ENCODE data around the gene NOP16. TPM values are rescaled to one million over a fixed set of nuclear protein-coding genes. Genes with fewer than 3 reads are reported as not detected.

Gene NOP16
- total and polyA plus RNA-seq, 2 of the 13 experiments (the other 11 are each of a cell fraction or from before 2014, with no cell fraction given) = 43.3 to 48.4 TPM

- TF ChIP-seq TCF12 (IDR thresholded peaks at IDR 0.05) = no peak
- TF ChIP-seq TCF12 (CRISPR knock-in tag; IDR thresholded peaks at IDR 0.05) = 0 out of 2 replicates have a peak, but pooled peaks have one; percentile 10
- peak; percentile 72 for TF ChIP-seq ZBTB7A (CRISPR knock-in tag; IDR thresholded peaks at IDR 0.05)
- no peak for TF ChIP-seq DNMT1 (CRISPR knock-in tag; IDR thresholded peaks at IDR 0.05)
- TF ChIP-seq, protein P1, sequence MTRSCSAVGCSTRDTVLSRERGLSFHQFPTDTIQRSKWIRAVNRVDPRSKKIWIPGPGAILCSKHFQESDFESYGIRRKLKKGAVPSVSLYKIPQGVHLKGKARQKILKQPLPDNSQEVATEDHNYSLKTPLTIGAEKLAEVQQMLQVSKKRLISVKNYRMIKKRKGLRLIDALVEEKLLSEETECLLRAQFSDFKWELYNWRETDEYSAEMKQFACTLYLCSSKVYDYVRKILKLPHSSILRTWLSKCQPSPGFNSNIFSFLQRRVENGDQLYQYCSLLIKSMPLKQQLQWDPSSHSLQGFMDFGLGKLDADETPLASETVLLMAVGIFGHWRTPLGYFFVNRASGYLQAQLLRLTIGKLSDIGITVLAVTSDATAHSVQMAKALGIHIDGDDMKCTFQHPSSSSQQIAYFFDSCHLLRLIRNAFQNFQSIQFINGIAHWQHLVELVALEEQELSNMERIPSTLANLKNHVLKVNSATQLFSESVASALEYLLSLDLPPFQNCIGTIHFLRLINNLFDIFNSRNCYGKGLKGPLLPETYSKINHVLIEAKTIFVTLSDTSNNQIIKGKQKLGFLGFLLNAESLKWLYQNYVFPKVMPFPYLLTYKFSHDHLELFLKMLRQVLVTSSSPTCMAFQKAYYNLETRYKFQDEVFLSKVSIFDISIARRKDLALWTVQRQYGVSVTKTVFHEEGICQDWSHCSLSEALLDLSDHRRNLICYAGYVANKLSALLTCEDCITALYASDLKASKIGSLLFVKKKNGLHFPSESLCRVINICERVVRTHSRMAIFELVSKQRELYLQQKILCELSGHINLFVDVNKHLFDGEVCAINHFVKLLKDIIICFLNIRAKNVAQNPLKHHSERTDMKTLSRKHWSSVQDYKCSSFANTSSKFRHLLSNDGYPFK (CRISPR knock-in tag; IDR thresholded peaks at IDR 0.05; ENCODE audit: borderline replicate concordance) = peak; percentile 92; the same call in 1 of the 2 replicates
- peak; percentile 70 for TF ChIP-seq ELF1 (CRISPR knock-in tag; IDR thresholded peaks at IDR 0.05)
- TF ChIP-seq ELF3 (CRISPR knock-in tag; IDR thresholded peaks at IDR 0.05) = peak; percentile 62
- TF ChIP-seq ZNF770 (CRISPR knock-in tag; IDR thresholded peaks at IDR 0.05) = peak; percentile 36; the same call in 1 of the 2 replicates
- TF ChIP-seq YEATS2 (CRISPR knock-in tag; IDR thresholded peaks at IDR 0.05; ENCODE audit: borderline replicate concordance) = peak; percentile 93
- TF ChIP-seq, protein P2, sequence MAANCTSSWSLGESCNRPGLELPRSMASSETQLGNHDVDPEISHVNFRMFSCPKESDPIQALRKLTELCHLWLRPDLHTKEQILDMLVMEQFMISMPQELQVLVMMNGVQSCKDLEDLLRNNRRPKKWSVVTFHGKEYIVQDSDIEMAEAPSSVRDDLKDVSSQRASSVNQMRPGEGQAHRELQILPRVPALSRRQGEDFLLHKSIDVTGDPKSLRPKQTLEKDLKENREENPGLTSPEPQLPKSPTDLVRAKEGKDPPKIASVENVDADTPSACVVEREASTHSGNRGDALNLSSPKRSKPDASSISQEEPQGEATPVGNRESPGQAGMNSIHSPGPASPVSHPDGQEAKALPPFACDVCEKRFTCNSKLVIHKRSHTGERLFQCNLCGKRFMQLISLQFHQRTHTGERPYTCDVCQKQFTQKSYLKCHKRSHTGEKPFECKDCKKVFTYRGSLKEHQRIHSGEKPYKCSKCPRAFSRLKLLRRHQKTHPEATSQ (CRISPR knock-in tag; IDR thresholded peaks at IDR 0.05; ENCODE audit: borderline replicate concordance) = peak; percentile 65
- no peak for TF ChIP-seq ZNF367 (CRISPR knock-in tag; IDR thresholded peaks at IDR 0.05; ENCODE audit: borderline replicate concordance)
- peak; percentile 41 for TF ChIP-seq SKI (IDR thresholded peaks at IDR 0.05; ENCODE audit: partially characterized antibody)
- TF ChIP-seq FOSL1 (CRISPR knock-in tag; IDR thresholded peaks at IDR 0.05; ENCODE audit: borderline replicate concordance) = no peak
- TF ChIP-seq ZBTB43 (CRISPR knock-in tag; conservative IDR thresholded peaks at IDR 0.05) = 0 out of 2 replicates have a peak, but pooled peaks have one; percentile 42
- TF ChIP-seq CHCHD3 (CRISPR knock-in tag; IDR thresholded peaks at IDR 0.05) = peak; percentile 78; the same call in 1 of the 2 replicates
- 0 out of 2 replicates have a peak, but pooled peaks have one; percentile 54 for TF ChIP-seq ZNF839 (CRISPR knock-in tag; IDR thresholded peaks at IDR 0.05; ENCODE audit: borderline replicate concordance)
- TF ChIP-seq RXRB (CRISPR knock-in tag; IDR thresholded peaks at IDR 0.05; ENCODE audit: borderline replicate concordance) = peak; percentile 76
- peak; percentile 60; the same call in 1 of the 2 replicates for TF ChIP-seq ESRRA (CRISPR knock-in tag; IDR thresholded peaks at IDR 0.05; ENCODE audit: low read depth)
- 0 out of 2 replicates have a peak, but pooled peaks have one; percentile 71 for TF ChIP-seq ZNF546 (CRISPR knock-in tag; conservative IDR thresholded peaks at IDR 0.05)
- peak; percentile 66 for TF ChIP-seq ZNF883 (CRISPR knock-in tag; IDR thresholded peaks at IDR 0.05; ENCODE audit: not compliant biosample characterization)
- peak; percentile 91; the same call in 1 of the 2 replicates for TF ChIP-seq ZNF446 (CRISPR knock-in tag; IDR thresholded peaks at IDR 0.05)
- 0 out of 2 replicates have a peak, but pooled peaks have one; percentile 24 for TF ChIP-seq ZMAT3 (CRISPR knock-in tag; conservative IDR thresholded peaks at IDR 0.05)
Observed at GRCh38 chr5:176361437-176362232, 26.8 kb downstream of the NOP16 start, which contains the start of gene KIAA1191 (continued).
